ENCODE measurements around the gene PMS1.

DNA sequence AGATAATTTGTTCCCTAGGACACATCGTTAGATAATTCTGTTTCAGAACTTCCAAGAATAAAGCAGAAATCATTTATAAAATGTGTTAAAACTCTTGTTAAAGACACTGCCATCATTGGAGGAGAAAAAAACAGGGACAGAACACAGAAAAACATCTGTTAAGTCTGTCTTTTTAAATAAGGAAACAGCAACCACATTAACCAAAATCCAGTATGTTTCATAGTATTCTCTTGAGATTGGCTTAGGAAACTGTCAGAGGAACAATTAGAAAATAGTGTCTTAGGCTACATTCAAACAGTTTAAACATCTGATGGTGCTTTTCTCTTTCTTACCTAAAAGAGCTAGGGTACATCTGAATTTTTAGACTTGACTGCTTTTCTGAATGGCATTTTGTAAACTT, 81.6 kb downstream of the PMS1 start:
- TF ChIP-seq POLR2AphosphoS5 (IDR thresholded peaks at IDR 0.05; ENCODE audit: borderline replicate concordance, low read depth, low read length): no peak
- TF ChIP-seq EZH2 (IDR thresholded peaks at IDR 0.05): no peak
- no peak for TF ChIP-seq FOXP2 (optimal IDR thresholded peaks at IDR 0.05; ENCODE audit: control extremely low read depth, extremely low read length, insufficient read depth)

All from SK-N-MC (cell line).